Measurements from ENCODE around the gene ATP6V1A.
A peak's percentile ranks its signal among the peaks of the same experiment; 100 is the strongest.

The ATP6V1A gene

GRCh38 chr3:113746548-113747282, at the start of gene ATP6V1A:
TSS of gene ATP6V1A (plus strand) at chr3:113747035. CDS start at chr3:113778754, 31,719 bp downstream.
- peak; percentile 72 for DNase-seq

- DNase-seq: no peak
Measured at GRCh38 chr3:113697500-113698090, 49.2 kb upstream of the ATP6V1A start.

DNA sequence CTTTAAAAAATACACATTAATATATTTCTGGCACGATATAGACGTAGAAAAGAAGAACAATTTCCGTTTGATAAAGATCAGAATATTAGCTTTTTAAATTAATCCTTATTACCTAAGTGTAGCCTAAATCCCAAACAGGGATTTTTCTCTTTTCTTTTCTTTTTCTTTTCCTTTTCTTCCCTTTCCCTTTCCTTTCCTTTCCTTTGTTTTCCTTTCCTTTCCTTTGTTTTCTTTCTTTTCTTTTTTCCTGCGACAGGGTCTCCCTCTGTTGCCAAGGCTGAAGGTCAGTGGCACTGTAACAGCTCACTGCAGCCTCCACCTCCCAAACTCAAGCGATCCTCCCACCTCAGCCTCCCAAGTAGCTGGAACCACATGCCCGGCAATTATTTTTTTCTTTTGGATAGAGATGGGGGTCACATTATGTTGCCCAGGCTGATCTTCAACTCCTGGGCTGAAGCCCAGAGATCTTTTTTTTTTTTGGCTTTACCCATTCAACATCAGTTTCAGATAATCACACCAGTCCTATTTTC, 48.6 kb upstream of the ATP6V1A start:
- no peak for DNase-seq

- DNase-seq: no peak
Measured at GRCh38 chr3:113698956-113699355, 47.9 kb upstream of the ATP6V1A start.

DNA sequence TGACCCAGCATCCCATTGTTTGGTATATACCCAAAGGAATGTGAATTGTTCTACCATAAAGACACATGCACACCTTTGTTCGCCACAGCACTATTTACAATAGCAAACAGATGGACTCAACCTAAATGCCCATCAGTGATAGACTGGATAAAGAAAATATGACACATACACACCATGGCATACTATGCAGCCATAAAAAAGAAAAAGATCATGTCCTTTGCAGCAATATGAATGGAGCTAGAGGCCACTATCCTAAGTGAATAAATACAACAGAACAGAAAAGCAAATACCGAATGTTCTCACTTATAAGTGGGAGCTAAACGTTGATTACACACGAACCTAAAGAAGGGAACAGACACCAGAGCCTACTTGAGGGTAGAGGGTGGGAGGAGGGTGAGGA, 39.0 kb upstream of the ATP6V1A start:
- no peak for DNase-seq

GRCh38 chr3:113712129-113712528, 34.7 kb upstream of the ATP6V1A start:
- no peak for DNase-seq

DNA sequence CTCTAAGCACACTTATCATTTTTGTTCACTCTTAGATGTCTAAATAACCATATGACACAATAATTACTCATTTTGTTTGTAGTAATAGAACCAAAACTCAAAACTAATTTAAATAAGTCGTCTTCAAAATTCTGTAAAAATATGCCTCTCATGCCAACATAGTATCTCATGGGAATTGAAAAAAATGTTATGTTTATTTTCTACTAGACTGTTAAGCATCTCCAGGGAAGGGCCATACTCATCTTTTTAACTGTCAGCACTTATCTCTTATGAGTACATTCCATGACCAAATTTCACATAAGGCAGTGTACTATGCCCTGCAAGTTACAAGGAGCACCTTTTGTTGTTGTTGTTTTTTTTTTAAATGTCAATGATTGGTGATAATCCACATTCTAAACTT, 32.1 kb upstream of the ATP6V1A start:
- no peak for DNase-seq

GRCh38 chr3:113717308-113717707, 29.5 kb upstream of the ATP6V1A start:
- no peak for DNase-seq

DNA sequence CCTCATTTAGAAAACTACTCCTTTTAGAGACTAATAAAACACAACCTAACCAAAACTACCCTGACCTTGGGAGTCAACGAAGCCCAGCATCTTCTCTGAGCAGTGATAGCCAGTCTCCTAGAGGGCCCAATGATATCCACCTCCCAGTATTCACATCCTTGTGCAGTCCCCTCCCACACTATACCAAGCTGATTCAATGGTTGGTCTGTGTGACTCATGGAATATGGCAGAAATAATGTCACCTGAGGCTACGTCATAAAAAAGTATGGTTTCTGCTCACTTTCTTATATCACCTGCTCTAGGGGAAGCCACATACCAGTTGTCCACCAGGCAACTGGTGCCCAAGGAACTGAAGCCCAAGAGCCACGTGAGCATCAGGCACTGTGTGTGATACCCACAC, 29.0 kb upstream of the ATP6V1A start:
- DNase-seq: no peak

GRCh38 chr3:113719294-113719693, 27.5 kb upstream of the ATP6V1A start:
- no peak for DNase-seq

GRCh38 chr3:113719758-113720157, 27.1 kb upstream of the ATP6V1A start:
- no peak for DNase-seq

GRCh38 chr3:113721636-113722035, 25.2 kb upstream of the ATP6V1A start:
- DNase-seq: no peak

DNA sequence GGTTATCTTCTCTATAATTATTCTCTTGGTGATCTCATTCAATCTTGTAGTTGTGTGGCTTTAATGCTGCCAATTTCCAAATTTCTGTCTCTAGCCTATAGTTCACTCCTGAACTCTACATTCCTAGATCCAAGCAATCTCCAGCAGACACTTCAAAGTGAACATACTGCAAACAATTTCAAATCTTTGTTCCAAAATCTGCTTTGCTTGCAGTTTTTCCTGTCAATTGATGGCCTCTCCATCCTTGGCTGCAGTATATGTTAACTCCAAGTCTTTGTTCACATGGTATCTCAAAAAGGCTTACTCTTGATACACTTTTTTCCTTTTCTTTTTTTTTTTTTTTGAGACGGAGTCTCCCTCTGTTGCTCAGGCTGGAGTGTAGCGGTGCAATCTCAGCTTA, 18.2 kb upstream of the ATP6V1A start:
- no peak for DNase-seq

DNA sequence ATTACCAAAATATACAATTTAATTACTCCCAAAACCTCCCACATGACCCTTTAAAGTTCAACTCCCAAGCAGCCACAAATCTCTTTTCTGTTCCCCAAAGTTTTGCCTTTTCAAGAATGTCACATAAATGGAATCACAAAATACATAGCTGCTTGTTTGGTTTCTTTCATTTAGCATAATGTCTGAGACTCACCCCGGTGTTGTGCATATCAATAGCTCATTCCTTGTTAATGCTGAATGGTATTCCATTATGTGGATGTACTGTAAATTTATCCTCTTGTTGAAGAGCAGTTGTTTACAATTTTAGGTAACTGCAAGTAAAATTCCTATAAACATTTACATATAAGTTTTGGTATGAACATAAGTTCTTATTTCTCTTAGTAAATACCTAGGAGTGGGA, 16.3 kb upstream of the ATP6V1A start:
- DNase-seq: no peak

DNA sequence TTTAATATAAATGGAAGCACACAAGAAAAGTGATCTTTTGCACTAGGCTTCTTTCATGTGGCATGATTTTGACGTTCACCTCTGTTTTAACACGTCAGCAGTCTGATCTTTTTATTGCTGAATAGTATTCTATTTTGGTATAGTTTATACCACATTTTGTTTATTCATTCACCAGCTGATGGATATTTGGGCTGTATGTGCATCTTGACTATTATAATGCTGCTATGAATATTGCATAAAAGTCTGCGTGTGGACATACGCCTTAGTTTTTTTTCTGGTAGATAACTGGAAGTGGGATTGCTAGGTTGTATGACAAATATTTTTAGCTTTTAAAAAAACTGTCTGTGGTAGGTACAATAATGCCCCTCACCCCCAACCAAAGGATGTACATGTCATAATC, 15.1 kb upstream of the ATP6V1A start:
- no peak for DNase-seq

DNA sequence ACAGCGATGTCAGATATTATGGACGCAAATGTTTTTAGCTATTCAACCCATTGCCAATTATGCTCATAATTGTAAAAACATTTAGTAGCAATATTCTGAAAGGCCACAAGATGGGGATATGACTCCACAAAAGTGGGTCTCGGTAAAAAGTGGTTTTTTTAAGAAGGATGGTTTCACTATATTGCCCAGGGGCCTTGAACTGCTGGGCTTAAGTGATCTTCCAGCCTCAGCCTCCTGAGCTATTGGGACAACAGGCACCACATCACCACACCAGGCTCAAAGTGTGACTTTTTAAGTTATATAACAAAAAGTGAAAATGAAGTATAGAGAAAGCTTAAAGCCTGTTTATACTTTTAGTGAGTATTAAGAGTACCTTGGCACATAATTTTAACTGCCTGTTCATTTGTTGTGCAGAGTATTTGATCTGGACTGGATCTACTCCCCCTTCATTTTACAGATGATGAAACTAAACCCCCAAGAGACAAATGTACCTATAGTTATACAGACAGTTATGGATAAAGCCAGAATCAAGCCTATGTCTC, 10.2 kb upstream of the ATP6V1A start:
- no peak for DNase-seq

DNA sequence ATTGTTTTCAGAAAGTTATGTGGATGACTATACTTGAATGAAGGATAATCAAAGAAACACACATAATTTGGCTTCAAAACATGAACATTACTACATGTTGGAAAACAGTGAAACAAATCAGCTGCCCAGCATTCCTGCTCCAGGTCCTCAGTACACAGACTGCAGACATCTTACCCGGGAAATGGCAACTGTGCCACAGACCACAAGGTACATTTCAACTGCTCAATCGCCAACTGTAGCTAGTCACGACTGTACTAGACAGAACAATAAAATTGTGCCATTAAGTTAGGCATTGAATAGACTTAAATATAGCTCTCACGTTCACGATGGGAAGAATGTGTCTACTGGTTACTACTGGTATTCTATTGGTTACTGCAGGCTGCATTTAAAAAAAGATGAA, 5.7 kb upstream of the ATP6V1A start:
- DNase-seq: no peak

DNA sequence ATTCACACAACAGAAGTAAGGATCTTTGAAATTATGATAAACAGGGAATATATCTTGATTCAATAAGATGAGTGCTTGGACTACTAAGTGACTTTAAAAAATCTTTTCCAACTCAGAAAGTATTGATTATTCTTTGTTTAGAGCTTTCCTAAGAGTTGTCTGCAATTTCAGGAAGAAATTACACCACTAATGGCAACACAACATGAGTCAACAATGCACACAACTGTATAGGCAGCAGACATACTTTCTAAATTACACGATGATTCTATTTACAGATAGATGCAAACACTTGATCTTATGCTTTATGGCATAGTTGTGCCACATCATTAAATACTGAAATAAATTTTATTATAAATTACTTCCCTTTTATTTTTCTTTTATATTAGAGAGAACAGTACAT, 5.2 kb upstream of the ATP6V1A start:
- no peak for DNase-seq

- no peak for DNase-seq
Measured at GRCh38 chr3:113743006-113743630, 3.7 kb upstream of the ATP6V1A start.

- DNase-seq: peak; percentile 77
Measured at GRCh38 chr3:113744941-113745755, 1.7 kb upstream of the ATP6V1A start.

GRCh38 chr3:113745756-113746547, 883 bp upstream of the ATP6V1A start, which contains the start of gene NAA50:
TSS of gene NAA50 (minus strand) at chr3:113746249. CDS start at chr3:113745949, 300 bp downstream.
- peak; percentile 94 for DNase-seq

All from activated CD8-positive, alpha-beta memory T cell treated with anti-CD3 and anti-CD28 coated beads, Interleukin-2, amount 50 U/mL, for 4 hours (primary cell).